Measurements from ENCODE around the gene ANKRD12. TPM values are rescaled to one million over a fixed set of nuclear protein-coding genes. Genes with fewer than 3 reads are reported as not detected.

The ANKRD12 gene
- total and polyA plus RNA-seq, 10 of the 15 experiments (the other 5 are each of a cell fraction or from before 2014, with no cell fraction given) = 5.9 to 45.7 (median 20.2) TPM

DNA sequence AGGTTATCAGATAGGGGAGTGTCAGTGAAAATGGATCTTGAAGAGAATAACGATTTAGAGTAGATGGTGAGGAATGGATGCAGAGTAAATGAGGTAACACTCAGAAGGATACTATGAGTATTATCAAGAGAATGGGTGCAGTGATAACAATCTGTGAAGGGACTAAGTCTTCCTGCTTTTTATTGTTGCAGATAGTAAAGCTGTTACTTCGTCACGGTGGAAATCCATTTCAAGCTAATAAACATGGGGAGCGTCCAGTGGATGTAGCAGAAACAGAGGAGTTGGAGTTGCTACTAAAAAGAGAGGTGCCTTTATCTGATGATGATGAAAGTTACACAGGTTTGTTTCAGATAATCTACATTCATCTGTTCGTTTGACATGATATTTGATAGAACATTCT lies 85.1 kb downstream of the ANKRD12 start:
- WGBS (ENCODE audit: insufficient coverage, insufficient replicate concordance, low lambda C conversion rate, missing lambda C conversion rate) = 98% methylated on average over 5 of the region's 5 CpGs
- Histone ChIP-seq H4K20me1 (ENCODE audit: control insufficient read depth, insufficient read depth) (no peaks in the 10 kb centered on the region), H3K9ac (ENCODE audit: control insufficient read depth, insufficient read depth, low read length) (no peak overlapping the region), H3K27ac (ENCODE audit: control insufficient read depth, insufficient read depth) (no peak overlapping the region), H3K27me3 (replicated peaks in 1 of 2; ENCODE audit: control insufficient read depth in 2 of 2, insufficient read depth in 2 of 2, low read length in 1 of 2) (no peaks in the 10 kb centered on the region), H2AFZ (ENCODE audit: control insufficient read depth, low read depth, low read length) (no peak overlapping the region), H3K4me2 (ENCODE audit: control insufficient read depth, insufficient read depth) (no peak overlapping the region), H3K36me3 (ENCODE audit: control insufficient read depth in 2 of 2, insufficient read depth in 2 of 2, low read length in 1 of 2) (peaks cover 0 to 21% of the 10 kb centered on the region in 2 experiments; a peak in 2 of 4 replicates), H3K4me1 (ENCODE audit: control insufficient read depth, insufficient read depth, low read length) (no peaks in the 10 kb centered on the region), H3K9me3 (replicated peaks; ENCODE audit: control insufficient read depth, insufficient read depth, low read length) (no peaks in the 10 kb centered on the region), H3K79me2 (ENCODE audit: control insufficient read depth, insufficient read depth, low read length) (no peaks in the 10 kb centered on the region), H3K4me3 (no peak overlapping the region)
- ATAC-seq = no peak
- ChIA-PET SMC1A (ENCODE audit: uncharacterized antibody, unreplicated experiment) (interaction anchor here (0.7 to 2.0 kb wide), 4 partner anchors 14 to 282 kb away, joined by 3 to 7 read pairs (median 3); no protein-coding TSS in a partner anchor), CTCF (interaction anchor here (0.9 to 1.1 kb wide), 3 partner anchors 8 to 182 kb away, joined by 3 read pairs; no protein-coding TSS in a partner anchor), POLR2A (interaction anchor here (1.3 kb wide), 1 partner anchor 14 kb away, joined by 3 read pairs; no protein-coding TSS in a partner anchor), RAD21 (ENCODE audit: unreplicated experiment) (interaction anchor here (0.8 kb wide), 1 partner anchor 14 kb away, joined by 3 read pairs; no protein-coding TSS in a partner anchor)
- no peak for FAIRE-seq
- no peak for TF ChIP-seq NFYB (IDR thresholded peaks at IDR 0.05; ENCODE audit: insufficient read depth, low read depth, low read length)
- TF ChIP-seq ZNF384 (IDR thresholded peaks at IDR 0.05; ENCODE audit: borderline replicate concordance, low read depth, low read length) = no peak
- TF ChIP-seq SMARCA5 (IDR thresholded peaks at IDR 0.05) = no peak
- no peak for TF ChIP-seq DPF2 (IDR thresholded peaks at IDR 0.05)
- TF ChIP-seq ATF3 (IDR thresholded peaks at IDR 0.05; ENCODE audit: borderline replicate concordance, extremely low read depth, low read depth, low read length) = no peak
- TF ChIP-seq FOS (IDR thresholded peaks at IDR 0.05; ENCODE audit: borderline replicate concordance, extremely low read depth, insufficient read length) = no peak
- TF ChIP-seq HDAC6 (IDR thresholded peaks at IDR 0.05; ENCODE audit: unreplicated experiment) = no peak
- TF ChIP-seq RCOR1 (conservative IDR thresholded peaks at IDR 0.05; ENCODE audit: low read depth, low read length) = no peak
- no peak for TF ChIP-seq SREBF2 (IDR thresholded peaks at IDR 0.05; ENCODE audit: low read length)
- no peak for TF ChIP-seq ZBTB33 (IDR thresholded peaks at IDR 0.05)
- TF ChIP-seq, protein P1, sequence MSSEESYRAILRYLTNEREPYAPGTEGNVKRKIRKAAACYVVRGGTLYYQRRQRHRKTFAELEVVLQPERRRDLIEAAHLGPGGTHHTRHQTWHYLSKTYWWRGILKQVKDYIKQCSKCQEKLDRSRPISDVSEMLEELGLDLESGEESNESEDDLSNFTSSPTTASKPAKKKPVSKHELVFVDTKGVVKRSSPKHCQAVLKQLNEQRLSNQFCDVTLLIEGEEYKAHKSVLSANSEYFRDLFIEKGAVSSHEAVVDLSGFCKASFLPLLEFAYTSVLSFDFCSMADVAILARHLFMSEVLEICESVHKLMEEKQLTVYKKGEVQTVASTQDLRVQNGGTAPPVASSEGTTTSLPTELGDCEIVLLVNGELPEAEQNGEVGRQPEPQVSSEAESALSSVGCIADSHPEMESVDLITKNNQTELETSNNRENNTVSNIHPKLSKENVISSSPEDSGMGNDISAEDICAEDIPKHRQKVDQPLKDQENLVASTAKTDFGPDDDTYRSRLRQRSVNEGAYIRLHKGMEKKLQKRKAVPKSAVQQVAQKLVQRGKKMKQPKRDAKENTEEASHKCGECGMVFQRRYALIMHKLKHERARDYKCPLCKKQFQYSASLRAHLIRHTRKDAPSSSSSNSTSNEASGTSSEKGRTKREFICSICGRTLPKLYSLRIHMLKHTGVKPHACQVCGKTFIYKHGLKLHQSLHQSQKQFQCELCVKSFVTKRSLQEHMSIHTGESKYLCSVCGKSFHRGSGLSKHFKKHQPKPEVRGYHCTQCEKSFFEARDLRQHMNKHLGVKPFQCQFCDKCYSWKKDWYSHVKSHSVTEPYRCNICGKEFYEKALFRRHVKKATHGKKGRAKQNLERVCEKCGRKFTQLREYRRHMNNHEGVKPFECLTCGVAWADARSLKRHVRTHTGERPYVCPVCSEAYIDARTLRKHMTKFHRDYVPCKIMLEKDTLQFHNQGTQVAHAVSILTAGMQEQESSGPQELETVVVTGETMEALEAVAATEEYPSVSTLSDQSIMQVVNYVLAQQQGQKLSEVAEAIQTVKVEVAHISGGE (CRISPR knock-in tag; IDR thresholded peaks at IDR 0.05) = no peak
- no peak for TF ChIP-seq ZNF217 (IDR thresholded peaks at IDR 0.05)
- no peak for TF ChIP-seq BRCA1 (IDR thresholded peaks at IDR 0.05; ENCODE audit: low read depth, low read length)
- no TSS peak for BruUV-seq (replicated peaks)
- intact Hi-C loops (cut with micrococcal nuclease; ENCODE audit: unreplicated experiment) = loop anchor here (2.0 kb wide), 1 partner anchor 21 kb away; no protein-coding TSS in a partner anchor
- in situ Hi-C loops (cut with MboI) = no loop called here
- no peak for DNase-seq (ENCODE audit: low read depth, low spot score)

Data from GM12878 (cell line).